NCI-H82 (cell line): ENCODE measurements around the gene CHST13.
A peak's percentile ranks its signal among the peaks of the same experiment; 100 is the strongest.

Experiments used
- DNase-seq: peaks from one replicate; lab custom pipeline; 2025; lab: John Stamatoyannopoulos, UW

CHST13 gene, protein sequence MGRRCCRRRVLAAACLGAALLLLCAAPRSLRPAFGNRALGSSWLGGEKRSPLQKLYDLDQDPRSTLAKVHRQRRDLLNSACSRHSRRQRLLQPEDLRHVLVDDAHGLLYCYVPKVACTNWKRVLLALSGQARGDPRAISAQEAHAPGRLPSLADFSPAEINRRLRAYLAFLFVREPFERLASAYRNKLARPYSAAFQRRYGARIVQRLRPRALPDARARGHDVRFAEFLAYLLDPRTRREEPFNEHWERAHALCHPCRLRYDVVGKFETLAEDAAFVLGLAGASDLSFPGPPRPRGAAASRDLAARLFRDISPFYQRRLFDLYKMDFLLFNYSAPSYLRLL

DNA sequence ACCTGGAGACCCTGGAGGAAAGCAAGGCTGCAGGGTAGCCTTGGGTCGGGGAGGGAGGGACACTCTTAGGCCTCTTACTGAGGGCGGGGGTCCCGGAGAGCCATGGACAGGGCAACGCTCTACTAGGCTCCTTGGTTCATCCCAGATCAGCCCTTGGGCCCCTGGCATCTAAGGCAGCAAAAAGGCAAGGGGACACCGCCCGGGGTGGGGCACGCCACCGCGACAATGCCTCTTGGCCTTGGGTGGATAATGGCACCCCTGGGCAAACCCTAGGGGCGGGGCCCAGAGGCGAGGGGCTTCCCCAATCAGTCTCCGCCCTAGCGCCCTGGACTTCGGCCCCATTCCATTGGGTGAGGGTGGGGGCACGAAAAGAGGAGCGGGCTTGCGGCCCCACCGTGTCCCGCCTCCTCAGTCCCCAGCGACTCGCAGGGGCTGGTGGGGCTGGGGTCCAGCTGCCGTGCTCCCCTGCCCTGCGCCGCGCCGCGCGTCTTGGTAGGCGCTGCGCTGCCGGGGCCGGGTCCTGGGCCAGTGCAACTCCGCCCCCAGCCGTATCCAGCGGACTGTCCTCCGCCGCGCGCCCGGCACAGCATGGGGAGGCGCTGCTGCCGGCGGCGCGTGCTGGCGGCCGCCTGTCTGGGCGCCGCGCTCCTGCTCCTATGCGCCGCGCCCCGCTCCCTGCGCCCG lies at the start of gene CHST13:
Gene CHST13, plus strand, starts transcription at position 411 of the 684 bp plus-strand sequence. Its CDS starts 178 bp downstream, at position 589.
- DNase-seq: peak; percentile 74

DNA sequence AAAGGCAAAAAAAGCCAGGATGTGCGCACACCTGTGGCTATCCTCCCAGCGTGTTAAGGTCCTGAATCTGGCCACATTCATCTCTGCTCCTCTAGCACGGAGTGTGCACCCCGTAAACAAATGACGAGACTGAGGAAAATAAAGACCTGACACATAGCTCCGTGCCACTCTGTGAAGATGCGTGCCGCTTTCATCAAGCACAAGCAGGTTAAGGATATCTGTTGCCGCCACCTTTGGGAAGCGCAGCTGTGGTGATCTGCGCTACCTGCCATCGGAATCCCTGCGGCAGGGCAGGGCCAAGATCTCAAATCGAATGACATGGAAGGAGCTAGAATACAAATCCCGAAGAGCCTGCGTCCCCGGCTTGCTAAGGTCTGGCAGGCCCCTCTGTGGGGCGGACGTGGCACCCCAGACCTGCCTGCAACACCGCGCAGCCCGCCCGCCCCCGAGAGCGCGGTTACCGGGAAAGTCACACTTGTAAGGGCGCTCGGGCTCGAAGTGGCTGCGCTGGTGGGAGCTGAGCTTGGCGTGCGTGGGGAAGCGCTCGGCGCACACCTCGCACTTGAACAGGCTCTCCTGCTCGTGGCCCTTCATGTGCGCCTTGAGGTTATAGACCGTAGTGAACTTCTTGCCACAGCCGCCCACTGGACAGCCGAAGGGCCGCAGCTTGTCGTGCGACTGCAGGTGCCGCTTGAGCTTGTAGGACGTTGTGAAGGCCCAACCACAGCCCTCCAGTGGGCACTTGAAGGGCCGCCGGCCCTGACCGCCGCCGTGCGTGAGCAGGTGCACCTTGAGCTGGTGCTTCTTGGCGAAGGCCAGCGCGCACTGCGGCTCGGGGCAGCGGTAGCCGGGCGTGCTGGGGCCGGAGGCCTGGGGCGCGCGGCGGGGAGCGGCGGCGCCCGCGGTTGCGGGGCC lies 49.2 kb upstream of the CHST13 start:
- DNase-seq: peak; percentile 57

DNA sequence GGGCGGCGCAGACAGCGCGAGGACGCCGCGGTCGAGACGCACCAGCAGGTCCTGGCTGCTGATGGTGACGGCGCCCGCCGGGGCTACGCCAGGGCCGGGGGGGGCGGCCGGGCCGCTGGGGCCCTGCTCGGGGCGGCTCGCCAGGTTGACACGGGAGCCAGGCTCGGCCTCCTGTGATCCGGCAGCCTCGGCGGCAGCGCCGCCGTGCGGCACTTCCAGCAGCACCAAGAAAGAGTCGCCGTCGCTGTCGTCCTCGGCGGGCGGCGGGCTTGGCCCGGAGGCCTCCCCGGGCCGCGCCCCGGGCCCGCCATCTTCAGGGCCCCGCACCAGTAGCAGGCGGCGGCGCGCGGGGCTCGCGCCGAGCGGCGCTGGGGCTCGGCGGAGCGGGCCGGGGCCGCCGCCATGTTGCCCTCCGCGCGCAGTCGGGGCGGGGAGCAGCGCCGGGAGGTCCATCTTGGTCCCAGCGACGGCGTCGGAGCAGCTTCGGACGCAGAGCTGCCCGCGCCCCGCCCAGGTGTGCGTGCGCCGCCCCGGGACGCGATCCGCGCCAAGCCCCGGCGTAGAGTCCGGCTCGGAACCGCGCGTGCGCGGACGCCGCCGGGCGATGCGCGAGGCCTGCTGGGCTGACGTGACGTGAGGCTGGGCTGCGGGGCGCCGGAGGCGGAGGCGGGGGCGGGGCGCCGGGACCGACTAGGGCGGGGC lies 48.4 kb upstream of the CHST13 start, which contains the start of gene ZXDC:
Gene ZXDC, minus strand, starts transcription at position 479 of the 702 bp plus-strand sequence. Its CDS starts 26 bp downstream, at position 453.
- peak; percentile 95 for DNase-seq

DNA sequence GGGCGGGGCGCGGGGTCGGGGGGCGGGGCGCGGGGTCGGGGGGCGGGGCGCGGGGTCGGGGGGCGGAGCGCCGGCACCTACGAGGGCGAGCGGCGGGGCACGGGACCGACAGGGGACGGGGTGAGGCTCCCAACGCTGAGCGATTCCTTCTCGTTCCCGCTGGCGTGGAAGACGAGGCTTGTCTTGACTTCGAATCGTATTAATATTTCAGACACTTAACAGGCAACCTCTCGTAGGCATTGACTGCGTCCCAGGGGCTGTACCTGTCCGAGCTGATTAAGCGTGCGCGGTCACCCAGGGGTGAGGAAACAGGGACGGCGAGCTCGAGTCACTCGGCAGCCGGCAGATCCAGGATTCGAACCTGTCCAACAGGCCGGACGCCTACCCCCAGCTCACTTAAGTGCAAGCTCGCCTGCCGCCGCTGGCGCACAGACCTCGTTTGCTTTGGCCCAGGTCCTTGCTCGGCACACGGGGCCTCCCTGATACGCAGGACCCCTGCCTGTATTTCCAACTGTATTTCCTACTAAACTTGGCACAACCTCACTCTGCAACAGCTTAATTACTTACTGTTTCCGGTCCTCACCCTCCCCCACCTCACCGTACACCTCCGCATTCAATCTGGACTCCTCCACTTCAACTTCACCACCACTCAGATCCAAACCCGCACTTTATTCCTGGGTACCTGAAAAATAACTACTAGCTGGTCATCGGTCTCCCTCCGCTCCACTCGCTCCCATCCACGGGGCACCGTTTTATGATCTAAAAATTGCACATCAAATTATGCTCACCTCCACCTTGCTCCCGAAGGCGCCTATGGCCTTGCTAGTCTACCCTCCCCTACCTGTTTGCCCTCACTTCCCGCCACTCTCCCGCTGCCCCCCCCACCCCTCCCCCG lies 47.5 kb upstream of the CHST13 start:
- DNase-seq: peak; percentile 84

DNA sequence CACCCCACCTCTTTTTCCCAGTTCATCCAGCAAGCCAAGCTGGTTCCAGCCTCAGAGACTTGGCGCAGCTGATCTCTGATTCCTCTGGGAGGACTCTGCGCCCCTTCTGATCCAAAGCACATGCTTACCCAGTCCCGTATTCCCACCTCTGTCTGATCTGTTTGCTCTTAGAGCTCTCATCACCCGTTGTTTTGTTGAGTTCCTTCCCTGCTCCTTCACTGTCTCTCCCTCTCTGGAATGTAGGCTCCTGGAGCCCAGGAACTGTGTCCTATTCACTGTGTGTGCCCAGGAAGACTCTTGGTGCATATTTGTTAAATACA lies 46.9 kb upstream of the CHST13 start:
- DNase-seq: peak; percentile 27

DNA sequence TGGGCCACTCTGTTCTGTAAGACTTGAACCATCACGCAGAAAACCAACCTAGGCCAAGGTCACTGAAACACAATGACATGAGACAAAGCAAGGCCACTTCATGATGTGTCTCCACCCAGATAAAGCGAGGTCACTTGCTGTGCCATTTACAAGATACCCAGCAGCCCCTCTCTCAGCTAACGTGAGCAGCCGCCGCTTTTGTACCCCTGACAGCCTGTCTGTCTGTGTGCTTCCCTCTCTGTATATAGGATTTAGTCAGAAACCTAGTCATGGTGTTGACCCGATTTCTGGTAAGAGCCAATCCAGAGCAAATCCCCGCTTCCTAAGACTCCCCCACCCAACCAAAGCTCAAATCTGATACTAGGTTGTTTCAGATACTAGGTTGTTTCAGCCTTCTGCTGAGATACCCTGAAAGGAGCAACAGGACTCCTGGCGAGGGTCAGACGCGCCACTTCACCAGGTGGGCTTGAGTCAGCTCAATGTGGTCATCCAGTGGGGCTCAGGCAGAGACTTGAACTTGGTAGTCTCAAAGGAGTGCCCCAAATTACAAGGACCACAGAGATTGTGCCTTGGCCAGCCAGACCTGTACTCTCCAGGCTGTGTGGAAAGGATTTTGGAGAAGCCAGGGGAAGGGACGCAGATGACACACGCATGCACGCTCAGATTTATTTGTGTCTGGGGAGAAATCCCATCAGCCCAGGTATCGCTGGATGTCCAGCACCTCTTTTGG lies 45.2 kb upstream of the CHST13 start:
- no peak for DNase-seq

DNA sequence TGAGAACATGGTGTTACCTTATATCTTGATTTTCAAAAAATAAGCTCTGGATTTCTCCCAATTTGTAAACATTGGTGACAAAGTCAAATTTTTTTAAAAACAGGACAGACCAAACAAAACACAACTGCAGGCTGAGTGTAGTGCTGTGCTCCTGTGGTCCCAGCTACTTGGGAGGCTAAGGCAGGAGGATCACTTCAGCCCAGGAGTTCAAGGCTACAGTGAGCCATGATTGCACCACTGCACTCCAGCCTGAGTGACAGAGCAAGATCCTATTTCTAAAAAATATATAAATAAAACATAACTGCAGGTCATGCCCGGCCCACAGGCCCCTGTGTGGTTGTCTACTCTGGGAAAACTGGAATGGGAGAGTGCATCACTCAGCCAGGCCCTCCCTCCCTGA lies 44.3 kb upstream of the CHST13 start:
- DNase-seq: no peak

DNA sequence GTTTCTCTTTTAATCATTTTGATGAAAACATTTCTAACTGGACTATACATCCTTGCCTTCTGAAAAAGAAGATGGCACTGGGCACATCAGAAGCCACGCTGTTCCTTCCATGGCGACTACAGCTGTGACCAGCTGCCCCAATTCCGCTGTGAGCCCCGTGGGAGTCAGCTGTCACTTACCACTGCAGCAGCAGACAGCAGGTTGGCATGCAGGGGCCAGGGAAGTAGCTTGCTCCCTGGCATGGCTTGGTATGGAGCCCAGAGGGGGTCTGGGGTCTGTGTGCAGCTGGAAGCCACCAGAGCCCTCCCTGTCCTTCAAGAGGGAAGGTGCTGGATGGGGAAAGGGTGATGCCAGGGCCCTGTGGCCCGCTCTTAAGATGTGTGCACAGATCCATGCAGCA lies 43.7 kb upstream of the CHST13 start:
- no peak for DNase-seq

DNA sequence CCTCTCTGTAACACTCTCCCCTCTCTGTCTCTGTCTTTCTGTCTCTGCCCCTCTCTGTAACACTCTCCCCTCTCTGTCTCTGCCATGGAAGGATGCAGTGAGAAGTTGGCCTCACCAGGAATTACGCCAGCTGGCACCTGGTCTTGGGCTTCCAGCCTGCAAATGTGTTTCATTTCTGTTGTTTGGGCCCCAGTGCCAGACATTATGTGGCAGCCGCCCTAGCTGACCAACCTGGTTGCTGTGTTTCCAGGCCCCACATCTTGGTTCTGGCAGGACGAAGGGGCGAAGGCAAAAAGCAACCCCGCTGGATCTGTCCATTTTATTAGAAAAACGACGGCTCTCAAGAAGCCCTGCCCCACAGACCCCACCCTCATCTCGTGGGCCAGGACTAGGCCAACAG lies 43.1 kb upstream of the CHST13 start:
- DNase-seq: no peak

DNA sequence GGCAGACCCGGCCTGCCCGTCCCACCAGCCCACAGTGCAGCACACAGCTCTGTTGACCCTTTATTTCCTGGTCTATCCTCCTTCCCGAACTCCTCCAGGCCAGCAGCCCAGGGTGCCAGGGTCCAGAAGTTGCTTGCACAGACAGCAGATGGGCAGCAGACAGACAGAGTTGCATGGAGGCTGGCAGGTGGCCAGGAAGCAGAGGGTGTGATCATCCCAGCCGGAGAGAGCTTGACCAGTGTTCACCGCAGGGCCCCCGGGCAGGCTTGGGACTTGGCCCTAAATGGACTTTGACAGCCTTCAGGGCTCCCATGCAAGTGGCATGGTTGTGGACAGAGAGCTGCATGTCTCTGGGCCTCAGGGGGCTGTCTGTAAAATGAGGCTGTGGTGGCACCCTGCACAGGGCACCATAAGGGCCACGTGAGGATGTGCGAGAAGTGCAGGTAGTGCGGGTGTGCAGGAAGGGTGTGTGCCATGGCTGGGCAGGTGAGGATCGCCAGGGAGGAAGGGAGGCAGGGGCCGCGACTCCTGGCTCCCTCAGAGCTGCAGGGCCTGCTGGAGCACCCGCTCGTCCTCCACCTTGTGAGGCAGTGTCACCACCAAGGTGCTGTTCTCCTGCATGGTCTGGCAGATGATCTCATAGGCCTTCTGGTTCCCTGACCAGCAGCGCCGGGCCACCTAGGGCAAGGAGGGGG lies 42.0 kb upstream of the CHST13 start:
- peak; percentile 59 for DNase-seq

DNA sequence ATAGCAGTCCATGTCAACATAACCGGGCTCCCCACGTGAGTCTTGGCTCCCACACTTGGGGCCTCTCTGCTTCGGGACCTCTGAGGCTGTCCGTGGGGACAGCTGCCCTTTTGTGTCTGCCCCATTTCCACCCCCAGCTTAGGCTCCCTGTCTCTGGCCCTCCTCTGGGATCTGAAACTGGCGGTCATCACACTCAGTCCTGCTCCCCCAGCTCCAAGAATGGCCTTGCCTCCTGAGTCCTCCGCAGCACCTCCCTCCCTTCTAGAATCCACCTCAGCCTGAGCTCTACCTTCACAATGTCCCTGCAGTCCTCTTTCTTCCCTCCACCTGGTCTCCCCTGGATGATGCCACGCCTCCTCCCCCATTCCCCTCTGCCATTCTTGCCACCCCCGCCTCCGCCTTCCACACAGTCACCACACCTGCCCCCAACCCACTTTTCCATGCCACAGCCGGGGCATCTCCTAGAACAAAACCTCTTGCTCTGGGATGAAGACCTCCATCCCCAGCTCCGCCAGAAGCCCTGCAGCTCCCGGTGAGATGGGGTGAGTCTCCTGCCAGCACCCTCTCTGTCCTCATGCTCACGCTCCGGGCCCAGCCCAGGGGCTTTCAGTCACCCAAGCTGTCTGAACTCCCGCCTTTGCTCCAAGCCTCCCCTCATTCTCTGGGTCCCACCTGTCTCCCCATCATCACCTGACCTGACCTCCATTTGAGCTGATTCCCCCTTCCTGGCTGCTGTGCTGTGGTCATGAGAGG lies 41.3 kb upstream of the CHST13 start:
- DNase-seq: no peak

DNA sequence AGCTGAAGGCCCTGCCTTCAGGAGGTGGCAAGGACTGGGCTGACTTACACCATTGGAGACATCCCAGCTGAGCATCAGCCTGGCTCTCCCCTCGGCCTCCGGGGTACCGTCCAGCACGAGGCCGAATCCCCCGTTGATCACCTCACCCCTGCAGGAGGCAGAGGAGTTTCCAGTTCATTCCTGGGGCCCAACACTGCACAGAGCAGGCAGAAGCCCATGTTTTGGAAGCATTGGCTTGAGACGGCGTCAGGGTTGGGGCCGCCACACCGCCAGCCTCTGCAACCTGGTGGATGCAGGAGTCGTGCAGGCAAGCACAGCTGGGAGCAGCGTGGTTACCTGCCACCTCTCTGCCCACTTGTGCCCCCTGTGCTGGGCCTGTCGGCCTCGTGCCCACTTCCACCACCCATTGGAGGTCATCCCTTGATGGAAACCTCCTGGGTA lies 40.6 kb upstream of the CHST13 start:
- DNase-seq: no peak

DNA sequence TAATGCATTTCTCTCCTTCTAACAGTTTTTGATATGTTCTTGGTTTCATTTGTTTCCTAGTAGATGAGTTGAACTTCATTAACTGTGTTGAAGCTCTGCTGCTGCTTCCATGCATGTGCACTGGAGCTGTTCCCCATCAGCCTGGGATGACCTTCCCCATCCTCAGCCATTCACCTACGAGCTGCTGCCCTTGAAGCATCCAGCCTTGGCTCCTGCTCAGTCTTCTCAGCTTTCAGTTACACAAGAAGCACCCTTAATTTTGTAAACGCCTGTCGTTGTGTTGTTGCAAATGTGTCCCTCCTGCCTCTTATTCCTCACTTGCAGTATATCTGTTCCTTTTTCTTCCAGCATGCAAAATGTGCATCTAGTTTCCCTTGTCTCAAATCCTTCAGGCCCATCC lies 39.8 kb upstream of the CHST13 start:
- no peak for DNase-seq

DNA sequence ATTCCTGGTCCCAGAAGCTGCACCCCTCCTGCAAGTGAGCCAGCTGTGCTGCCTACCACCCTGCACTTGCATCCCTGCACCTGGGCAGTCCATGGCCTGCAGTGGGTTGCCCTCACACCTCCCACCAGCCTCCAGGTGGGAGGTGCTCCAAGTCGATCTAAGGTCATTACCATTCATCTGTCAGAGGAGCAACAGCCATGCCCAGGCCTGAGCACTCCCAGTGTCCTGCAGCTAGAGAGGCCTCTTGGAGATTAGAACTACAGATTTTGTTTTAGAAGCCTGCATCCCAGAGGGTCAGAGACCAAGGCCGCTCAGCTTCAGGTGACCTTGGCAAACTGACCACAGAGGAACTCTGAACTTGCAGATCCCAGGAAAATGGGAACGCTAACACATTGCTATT lies 39.3 kb upstream of the CHST13 start:
- DNase-seq: no peak

DNA sequence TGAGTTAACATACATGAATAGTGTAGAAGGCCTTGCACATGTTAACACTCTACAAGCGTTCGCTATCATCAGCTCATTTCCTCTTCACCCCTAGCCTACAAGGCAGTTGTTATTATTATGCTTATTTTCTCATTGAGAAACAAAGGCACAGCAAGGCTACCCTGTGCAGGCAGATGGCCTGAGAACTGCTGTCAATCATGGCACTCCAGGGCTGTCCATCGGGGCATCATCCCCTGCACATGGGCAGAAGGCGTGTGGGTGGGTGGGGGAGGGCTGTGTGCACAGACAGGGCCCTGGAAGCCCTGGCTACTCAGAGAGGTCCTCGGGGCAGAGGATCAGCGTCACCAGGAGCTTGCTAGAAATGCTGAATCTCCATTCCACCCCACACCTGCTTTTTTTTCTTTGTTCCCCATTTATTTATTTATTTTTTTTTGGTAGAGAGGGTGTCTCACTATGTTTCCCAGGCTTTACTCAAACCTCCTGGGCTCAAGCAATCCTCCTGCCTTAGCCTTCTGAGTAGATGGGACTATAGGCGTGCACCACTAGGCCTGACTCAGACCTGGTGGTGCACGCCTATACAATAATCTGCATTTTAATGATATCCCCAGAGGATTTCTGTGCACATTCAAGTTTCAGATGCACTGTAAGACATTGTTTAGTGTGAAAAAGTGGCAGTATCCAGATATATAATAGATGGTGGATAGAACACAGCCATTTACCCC lies 38.6 kb upstream of the CHST13 start:
- no peak for DNase-seq

DNA sequence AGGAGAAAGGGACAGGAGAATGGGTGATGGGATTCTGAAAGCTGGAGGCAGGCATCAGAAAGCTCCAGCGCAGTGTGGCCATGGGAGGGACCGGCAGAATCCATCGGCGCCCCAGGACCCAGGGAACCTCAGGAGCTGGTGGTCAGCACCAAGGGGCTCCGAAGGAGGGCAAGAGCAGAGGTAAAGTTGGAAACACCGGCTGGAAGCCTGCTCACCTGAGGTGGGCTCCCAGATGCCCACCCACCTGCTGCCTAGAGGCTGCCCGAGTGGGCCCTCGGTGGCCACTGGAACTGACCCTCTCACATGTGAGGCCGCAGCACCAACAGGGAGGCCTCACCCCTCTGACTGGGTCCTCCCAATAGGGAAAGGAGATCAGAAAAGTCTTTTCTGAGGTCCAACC lies 38.0 kb upstream of the CHST13 start:
- no peak for DNase-seq

DNA sequence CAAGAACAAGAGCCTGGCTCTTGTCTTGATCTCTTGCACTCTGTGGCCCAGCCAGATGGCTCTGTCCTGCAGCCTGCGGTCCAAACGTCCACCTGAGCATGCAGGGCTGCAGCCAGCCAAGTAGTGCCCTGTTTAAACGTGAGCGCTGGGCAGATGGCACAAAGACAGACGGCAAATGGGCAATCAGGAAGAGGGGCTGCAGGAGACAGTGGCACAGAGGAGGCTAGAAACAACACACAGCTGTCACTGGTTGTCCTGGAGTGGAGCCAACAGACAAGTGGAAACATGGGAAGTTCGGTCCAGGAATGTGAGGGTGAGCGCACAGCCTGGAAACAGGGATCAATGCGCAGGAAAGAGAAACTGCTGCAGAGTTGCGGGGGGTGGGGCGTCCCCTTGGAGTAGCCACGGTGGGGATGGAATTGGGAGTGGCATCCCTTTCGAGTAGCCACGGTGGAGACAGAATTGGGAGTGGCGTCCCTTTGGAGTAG lies 37.6 kb upstream of the CHST13 start:
- DNase-seq: no peak
